Astrocyte (in vitro differentiated cells and primary cell): ENCODE results near the gene GFOD1. TPM values are rescaled to one million over a fixed set of nuclear protein-coding genes. Genes with fewer than 3 reads are reported as not detected.
"Not testable (repeated sequence)": the region's sequence is repeated elsewhere in the genome, so short reads cannot be mapped to it uniquely, and the experiment has no call there.

ENCODE experiments used
- DNase-seq: peaks from one replicate; pipeline ENCODE4 v3.0.0-alpha.2; 2010; ENCODE audit warnings: low read depth
- FAIRE-seq: peaks from 2 replicates; lab custom pipeline; 2011; peaks lifted over from hg19 to GRCh38; lab: Jason Lieb, UNC
- H2AFZ ChIP-seq: 2 replicates; pipeline ENCODE4 v1.6.0; 2012; ENCODE audit warnings: low read depth, low read length, inconsistent platforms
- H3K27ac ChIP-seq: 2 replicates; pipeline ENCODE4 v1.5.1; 2011; ENCODE audit warnings: low read depth, low read length, inconsistent platforms
- H3K27me3 ChIP-seq: 2 replicates; pipeline ENCODE4 v1.6.0; 2011; ENCODE audit warnings: low read length, inconsistent platforms; ENCODE audit not compliant: insufficient read depth
- H3K36me3 ChIP-seq: 2 replicates; pipeline ENCODE4 v1.5.1; 2011; ENCODE audit warnings: low read length, inconsistent platforms; ENCODE audit not compliant: insufficient read depth
- H3K4me1 ChIP-seq: 2 replicates; pipeline ENCODE4 v1.5.1; 2011; ENCODE audit warnings: low read length, inconsistent platforms; ENCODE audit not compliant: insufficient read depth
- H3K4me2 ChIP-seq: 2 replicates; pipeline ENCODE4 v1.6.0; 2012; ENCODE audit warnings: low read length, inconsistent platforms
- H3K4me3 ChIP-seq: 2 replicates; pipeline ENCODE4 v1.5.1; 2011; ENCODE audit warnings: low read depth, mild to moderate bottlenecking, low read length, inconsistent platforms; ENCODE audit not compliant: insufficient read depth
- H3K79me2 ChIP-seq: 2 replicates; pipeline ENCODE4 v1.6.0; 2012; ENCODE audit warnings: mild to moderate bottlenecking, low read length, inconsistent platforms; ENCODE audit not compliant: insufficient read depth
- H3K9ac ChIP-seq: 2 replicates; pipeline ENCODE4 v1.6.0; 2012; ENCODE audit warnings: mild to moderate bottlenecking, low read length, inconsistent platforms
- H3K9me3 ChIP-seq: 2 replicates; pipeline ENCODE4 v1.5.1; 2012; ENCODE audit warnings: low read depth, mild to moderate bottlenecking, low read length, inconsistent platforms; ENCODE audit not compliant: insufficient read depth
- H4K20me1 ChIP-seq: 2 replicates; pipeline ENCODE4 v1.6.0; 2012; ENCODE audit warnings: low read length, inconsistent platforms; ENCODE audit not compliant: insufficient read depth
- H3K27ac Mint-ChIP-seq: one replicate; pipeline ENCODE4 v1.8.0; 2021; ENCODE audit warnings: mild to moderate bottlenecking, mixed read lengths; ENCODE audit not compliant: unreplicated experiment
- H3K27me3 Mint-ChIP-seq: one replicate; pipeline ENCODE4 v1.8.0; 2021; ENCODE audit warnings: low read depth, mixed read lengths; ENCODE audit not compliant: unreplicated experiment
- H3K36me3 Mint-ChIP-seq: one replicate; pipeline ENCODE4 v1.8.0; 2021; ENCODE audit warnings: low read depth, mixed read lengths; ENCODE audit not compliant: unreplicated experiment
- H3K4me1 Mint-ChIP-seq: one replicate; pipeline ENCODE4 v1.8.0; 2021; ENCODE audit warnings: low read depth, mixed read lengths; ENCODE audit not compliant: unreplicated experiment
- H3K4me3 Mint-ChIP-seq: one replicate; pipeline ENCODE4 v1.8.0; 2021; ENCODE audit warnings: mild to moderate bottlenecking, moderate library complexity, mixed read lengths; ENCODE audit not compliant: unreplicated experiment
- H3K9me3 Mint-ChIP-seq: one replicate; pipeline ENCODE4 v1.8.0; 2021; ENCODE audit warnings: mild to moderate bottlenecking, mixed read lengths; ENCODE audit not compliant: unreplicated experiment
- CTCF ChIP-seq: IDR thresholded peaks from 2 replicates; pipeline ENCODE4 v1.5.1; 2011; ENCODE audit warnings: low read depth, mild to moderate bottlenecking, inconsistent platforms, low read length, moderate library complexity; ENCODE audit not compliant: insufficient read depth
- EZH2 ChIP-seq: IDR thresholded peaks from 2 replicates; pipeline ENCODE4 v1.6.1; 2012; ENCODE audit warnings: mild to moderate bottlenecking, low read length, inconsistent platforms; ENCODE audit not compliant: insufficient read depth
- total RNA-seq: library from RNA; stranded (reverse); gene quantifications from 2 replicates; pipeline ENCODE4 v1.2.1, GENCODE V29; 2021

GFOD1 gene
- total RNA-seq, 1 donor from 2014 or later, result 10.8 TPM

- Mint-ChIP-seq H3K4me3 (no peak overlapping the region), H3K27me3 (peaks cover 3% of the 10 kb centered on the region), H3K4me1 (peaks cover 5% of the 10 kb centered on the region), H3K27ac (no peak overlapping the region), H3K36me3 (peaks cover 5% of the 10 kb centered on the region), H3K9me3 (no peaks in the 10 kb centered on the region)
- Histone ChIP-seq H3K9ac (no peak overlapping the region), H3K9me3 (no peaks in the 10 kb centered on the region), H3K4me1 (no peaks in the 10 kb centered on the region), H3K27ac (no peak overlapping the region), H3K27me3 (no peaks in the 10 kb centered on the region), H3K4me3 (no peak overlapping the region), H2AFZ (no peak overlapping the region), H3K79me2 (no peaks in the 10 kb centered on the region), H3K36me3 (no peaks in the 10 kb centered on the region), H3K4me2 (no peak overlapping the region), H4K20me1 (peaks cover 4% of the 10 kb centered on the region)
- DNase-seq (no peak), FAIRE-seq (no peak)
- TF ChIP-seq EZH2 (no peak), CTCF (no peak)
Measured at GRCh38 chr6:13444604-13445003, 42.8 kb downstream of the GFOD1 start.

GRCh38 chr6:13443978-13444377 is 43.4 kb downstream of the GFOD1 start:
- not testable (repeated sequence) for H3K4me3 Mint-ChIP-seq, H3K4me1 ChIP-seq, H3K4me2 ChIP-seq, H3K4me3 ChIP-seq, H3K36me3 ChIP-seq, H3K27ac ChIP-seq, H3K9me3 ChIP-seq, H3K9ac ChIP-seq, H3K27me3 Mint-ChIP-seq, DNase-seq, FAIRE-seq, H2AFZ ChIP-seq, H3K27ac Mint-ChIP-seq, H3K36me3 Mint-ChIP-seq, H3K27me3 ChIP-seq, H3K4me1 Mint-ChIP-seq, H3K9me3 Mint-ChIP-seq, H3K79me2 ChIP-seq, H4K20me1 ChIP-seq

- H4K20me1 ChIP-seq, result peaks cover 8% of the 10 kb centered on the region
- DNase-seq (no peak), FAIRE-seq (no peak)
- no peak overlapping the region for H2AFZ ChIP-seq
- no peaks in the 10 kb centered on the region for H3K36me3 ChIP-seq
- H3K9ac ChIP-seq, result no peak overlapping the region
- no peak overlapping the region for H3K4me2 ChIP-seq
- no peak overlapping the region for H3K27ac Mint-ChIP-seq
- H3K4me1 ChIP-seq, result no peaks in the 10 kb centered on the region
- no peak overlapping the region for H3K4me3 Mint-ChIP-seq
- no peak overlapping the region for H3K27ac ChIP-seq
- H3K36me3 Mint-ChIP-seq, result no peaks in the 10 kb centered on the region
- H3K4me3 ChIP-seq, result no peak overlapping the region
- peaks cover 7% of the 10 kb centered on the region for H3K4me1 Mint-ChIP-seq
- H3K9me3 Mint-ChIP-seq, result no peaks in the 10 kb centered on the region
- H3K9me3 ChIP-seq, result no peaks in the 10 kb centered on the region
- TF ChIP-seq CTCF (no peak), EZH2 (no peak)
- no peaks in the 10 kb centered on the region for H3K27me3 Mint-ChIP-seq
- no peaks in the 10 kb centered on the region for H3K27me3 ChIP-seq
- no peaks in the 10 kb centered on the region for H3K79me2 ChIP-seq
Measured at GRCh38 chr6:13441778-13442177, 45.6 kb downstream of the GFOD1 start.
